ENCODE measurements around the gene NCKAP5.

GRCh38 chr2:133198678-133199077, 369.6 kb downstream of the NCKAP5 start:
- TF ChIP-seq CTCF (IDR thresholded peaks at IDR 0.05; ENCODE audit: insufficient read depth, low read depth, low read length) = no peak
- no peak for TF ChIP-seq EZH2 (IDR thresholded peaks at IDR 0.05; ENCODE audit: insufficient read depth, low read length)
